Adrenal gland (tissue), 12 donors: Measurements from ENCODE around the gene NLRP9. TPM values are rescaled to one million over a fixed set of nuclear protein-coding genes. Genes with fewer than 3 reads are reported as not detected.

Source experiments
- DNase-seq, 7 donors: peaks; one replicate each; pipeline ENCODE4 v3.0.0-alpha.2; 2019 to 2020
- H3K27ac ChIP-seq, 5 donors: fragments of 200-600 bp; sonication (generic) in 4 of 5; 1 replicate in 3 of 5; 2 replicates in 2 of 5; pipeline versions ENCODE4 v1.5.1 to v1.8.0; 2016 to 2020; ENCODE audit warnings: mild to moderate bottlenecking in 1 of 5
- H3K27me3 ChIP-seq: fragments of 200-600 bp; 2 replicates; pipeline ENCODE4 v1.8.0; 2021
- H3K36me3 ChIP-seq, 2 donors: fragments of 200-600 bp; replicated peaks in 1 of 2; 1 replicate in 1 of 2; 2 replicates in 1 of 2; pipeline versions ENCODE4 v1.5.1 to v1.8.0; 2018 to 2022
- H3K4me1 ChIP-seq, 2 donors: fragments of 200-600 bp; replicated peaks in 1 of 2; 1 replicate in 1 of 2; 2 replicates in 1 of 2; pipeline versions ENCODE4 v1.5.1 to v1.8.0; 2018 to 2021
- H3K4me3 ChIP-seq, 4 donors: fragments of 200-600 bp; sonication (generic) in 3 of 4; one replicate each; pipeline ENCODE4 v1.5.1; 2016 to 2018
- H3K9me3 ChIP-seq, 3 donors: fragments of 200-600 bp; sonication (generic) in 1 of 3; replicated peaks in 1 of 3; 1 replicate in 2 of 3; 2 replicates in 1 of 3; pipeline versions ENCODE4 v1.5.1 to v1.8.0; 2016 to 2021
- POLR2A ChIP-seq, 2 donors: fragments of 450-650 bp; IDR thresholded peaks; one replicate each; pipeline ENCODE4 v1.6.1; 2017; ENCODE audit warnings: antibody characterized with exemption in 2 of 2, mild to moderate bottlenecking in 2 of 2, moderate library complexity in 1 of 2
- WGBS, 4 donors: extraction: QIAGEN DNeasy Blood & Tissue Kit in 2 of 4; methylation state at CpG; one replicate each; pipeline versions ENCODE4 v1.1.5 to v1.1.7; 2013 to 2017; 5-methylcytosine and 5-hydroxymethylcytosine counted together
- intact Hi-C, 2 donors: fragments of 100-400 bp; cut with DNase I; formaldehyde crosslinking; loops; one replicate each; pipeline versions ENCODE4 v1.14.1 to v1.15.0; 2022 to 2023
- polyA plus RNA-seq, 3 donors: library from polyadenylated mRNA; stranded (reverse); fragments of 200-250 nt in 2 of 3; fragments of 350-450 nt in 1 of 3; fragmentation: Illumina TruSeq in 1 of 3; extraction: RNeasy Lipid Tissue Mini Kit (QIAGEN cat#74804) in 1 of 3; gene quantifications; one replicate each; pipeline ENCODE4 v1.2.3, GENCODE V29; 2013 to 2014
- total RNA-seq, 9 donors: library from RNA; depleted of rRNA in 4 of 9; stranded (reverse); fragments of >200 nt in 4 of 9; fragments of 120-200 nt in 1 of 9; fragmentation: NEBNext Ultra II Directional in 1 of 9; extraction: Animal tissue kit (Norgen Biotek cat#: 25700) in 1 of 9; gene quantifications; one replicate each; pipeline versions ENCODE4 v1.1.0 to v1.2.4, GENCODE V29; 2013 to 2023
- TF ChIP-seq, protein P1 (sequence below), 6 experiments: fragments of 450-650 bp in 4 of 6; fragments of 200-600 bp in 2 of 6; sonication (generic) in 1 of 6; IDR thresholded peaks; 1 replicate in 5 of 6; 2 replicates in 1 of 6; pipeline versions ENCODE4 v1.5.1 to v1.8.0; 2016 to 2021; ENCODE audit warnings: antibody characterized with exemption in 6 of 6, mild to moderate bottlenecking in 2 of 6, moderate library complexity in 1 of 6
- donor health status: healthy with polysubstance abuse.
- donor health status: Bipolar disorder and iron deficiency.
- donor health status: DM: yes; HTN: yes; CAD: no.
- donor health status: DM: no; HTN: no; CAD: no.
- donor health status: DM: no; HTN: no; CAD: no.
- donor health status: DM: yes; HTN: yes; CAD: no.

NLRP9 gene
- total and polyA plus RNA-seq, 12 donors, result not detected

DNA sequence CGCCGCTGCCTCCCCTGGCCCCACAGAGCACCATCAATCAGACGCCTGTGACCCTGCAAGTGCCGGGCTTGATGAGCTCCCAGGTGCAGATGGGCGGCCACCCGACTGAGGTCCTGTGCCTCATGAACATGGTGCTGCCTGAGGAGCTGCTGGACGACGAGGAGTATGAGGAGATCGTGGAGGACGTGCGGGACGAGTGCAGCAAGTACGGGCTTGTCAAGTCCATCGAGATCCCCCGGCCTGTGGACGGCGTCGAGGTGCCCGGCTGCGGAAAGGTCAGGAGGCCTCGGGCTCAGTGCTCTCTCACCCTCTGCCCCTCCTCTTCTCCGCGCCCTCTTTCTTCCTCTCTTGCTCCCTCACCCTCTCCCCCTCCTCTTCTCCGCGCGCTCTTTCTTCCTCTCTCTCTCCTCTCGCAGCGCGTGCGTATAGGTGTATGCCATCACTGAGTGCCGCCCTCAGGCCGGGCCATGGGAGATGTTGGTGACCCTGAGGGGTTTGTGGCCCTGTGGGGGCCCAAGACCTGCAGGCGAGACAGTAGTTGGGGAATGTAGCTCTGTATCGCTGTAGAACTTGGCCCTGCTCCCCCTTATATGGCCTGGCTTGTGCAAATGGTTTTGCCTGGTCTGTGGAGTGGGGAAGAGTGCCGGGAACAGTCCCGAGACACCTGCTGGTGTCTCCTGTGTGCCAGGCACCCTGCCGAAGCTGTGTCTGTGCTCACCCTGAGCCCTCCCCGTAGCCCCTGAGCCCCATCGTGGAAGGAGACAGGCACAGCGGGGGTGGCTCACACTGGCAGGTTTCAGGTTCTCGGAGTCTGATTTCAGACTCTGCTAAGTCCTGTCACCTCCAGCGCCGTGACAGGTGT is 68.6 kb downstream of the NLRP9 start:
- no peak for DNase-seq
- no peak for TF ChIP-seq POLR2A (IDR thresholded peaks at IDR 0.05)
- TF ChIP-seq, protein P1, sequence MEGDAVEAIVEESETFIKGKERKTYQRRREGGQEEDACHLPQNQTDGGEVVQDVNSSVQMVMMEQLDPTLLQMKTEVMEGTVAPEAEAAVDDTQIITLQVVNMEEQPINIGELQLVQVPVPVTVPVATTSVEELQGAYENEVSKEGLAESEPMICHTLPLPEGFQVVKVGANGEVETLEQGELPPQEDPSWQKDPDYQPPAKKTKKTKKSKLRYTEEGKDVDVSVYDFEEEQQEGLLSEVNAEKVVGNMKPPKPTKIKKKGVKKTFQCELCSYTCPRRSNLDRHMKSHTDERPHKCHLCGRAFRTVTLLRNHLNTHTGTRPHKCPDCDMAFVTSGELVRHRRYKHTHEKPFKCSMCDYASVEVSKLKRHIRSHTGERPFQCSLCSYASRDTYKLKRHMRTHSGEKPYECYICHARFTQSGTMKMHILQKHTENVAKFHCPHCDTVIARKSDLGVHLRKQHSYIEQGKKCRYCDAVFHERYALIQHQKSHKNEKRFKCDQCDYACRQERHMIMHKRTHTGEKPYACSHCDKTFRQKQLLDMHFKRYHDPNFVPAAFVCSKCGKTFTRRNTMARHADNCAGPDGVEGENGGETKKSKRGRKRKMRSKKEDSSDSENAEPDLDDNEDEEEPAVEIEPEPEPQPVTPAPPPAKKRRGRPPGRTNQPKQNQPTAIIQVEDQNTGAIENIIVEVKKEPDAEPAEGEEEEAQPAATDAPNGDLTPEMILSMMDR (IDR thresholded peaks at IDR 0.05), result no peak
- intact Hi-C loops, result no loop called here
- Histone ChIP-seq H3K9me3 (no peaks in the 10 kb centered on the region), H3K4me1 (peaks cover 0 to 21% of the 10 kb centered on the region in 2 donors), H3K36me3 (peaks cover 0 to 63% of the 10 kb centered on the region in 2 donors), H3K27ac (peak overlapping the region in 2 of 5 donors; percentile 54 to 66), H3K27me3 (no peaks in the 10 kb centered on the region), H3K4me3 (no peak overlapping the region)
- WGBS, 4 donors, result 82 to 90% (median 85%) methylated on average over 33 to 43 of the region's 43 CpGs

- TF ChIP-seq POLR2A (IDR thresholded peaks at IDR 0.05), result no peak
- TF ChIP-seq, protein P1 (IDR thresholded peaks at IDR 0.05), result no peak
- Histone ChIP-seq H3K36me3 (peaks cover 0 to 70% of the 10 kb centered on the region in 2 donors), H3K27ac (peak overlapping the region in 4 of 5 donors; percentile 4 to 66 (median 40)), H3K4me1 (peaks cover 0 to 17% of the 10 kb centered on the region in 2 donors), H3K4me3 (no peak overlapping the region), H3K27me3 (no peaks in the 10 kb centered on the region), H3K9me3 (no peaks in the 10 kb centered on the region)
- DNase-seq, result peak in 2 of 7 donors; percentile 64 to 70
- WGBS, 4 donors, result 55 to 68% (median 62%) methylated on average over 24 to 30 of the region's 30 CpGs
- intact Hi-C loops, result no loop called here
Observed at GRCh38 chr19:55668603-55669348, 69.4 kb downstream of the NLRP9 start.

GRCh38 chr19:55667958-55668357 is 70.2 kb downstream of the NLRP9 start:
- TF ChIP-seq, protein P1 (IDR thresholded peaks at IDR 0.05), result no peak
- no peak for TF ChIP-seq POLR2A (IDR thresholded peaks at IDR 0.05)
- Histone ChIP-seq H3K36me3 (peaks cover 0 to 74% of the 10 kb centered on the region in 2 donors), H3K9me3 (no peaks in the 10 kb centered on the region), H3K27ac (peak overlapping the region in 4 of 5 donors; percentile 4 to 66 (median 40)), H3K4me1 (peaks cover 0 to 17% of the 10 kb centered on the region in 2 donors), H3K27me3 (no peaks in the 10 kb centered on the region), H3K4me3 (no peak overlapping the region)
- peak in 1 of 7 donors; percentile 56 for DNase-seq
- intact Hi-C loops, result no loop called here
- WGBS, 4 donors, result 30 to 71% (median 48%) methylated on average over 9 to 11 of the region's 11 CpGs

- no peak overlapping the region for H3K4me3 ChIP-seq
- DNase-seq, result no peak
- H3K4me1 ChIP-seq, result peaks cover 0 to 17% of the 10 kb centered on the region in 2 donors
- no peak for TF ChIP-seq POLR2A (IDR thresholded peaks at IDR 0.05)
- TF ChIP-seq, protein P1 (IDR thresholded peaks at IDR 0.05), result no peak
- no peaks in the 10 kb centered on the region for H3K27me3 ChIP-seq
- peak overlapping the region in 1 of 5 donors; percentile 66 for H3K27ac ChIP-seq
- intact Hi-C loops, result no loop called here
- H3K9me3 ChIP-seq, result no peaks in the 10 kb centered on the region
- H3K36me3 ChIP-seq, result peaks cover 0 to 78% of the 10 kb centered on the region in 2 donors
- 67 to 81% (median 80%) methylated on average over 7 to 12 of the region's 12 CpGs for WGBS, 4 donors
Observed at GRCh38 chr19:55667511-55667910, 70.7 kb downstream of the NLRP9 start.
